ENCODE measurements around the gene SPI1.

Gene SPI1

GRCh38 chr11:47366020-47366490, 12.3 kb downstream of the SPI1 start:
- DNase-seq (ENCODE audit: low read depth) = no peak
- H3K4me3 ChIP-seq (replicated peaks; ENCODE audit: low read depth, low read length) = no peak overlapping the region
- no peak for TF ChIP-seq CTCF (IDR thresholded peaks at IDR 0.05; ENCODE audit: low read length, missing control alignments)

GRCh38 chr11:47361419-47361818, 16.9 kb downstream of the SPI1 start:
- no peak overlapping the region for H3K4me3 ChIP-seq (replicated peaks; ENCODE audit: low read depth, low read length)
- DNase-seq (ENCODE audit: low read depth) = no peak
- no peak for TF ChIP-seq CTCF (IDR thresholded peaks at IDR 0.05; ENCODE audit: low read length, missing control alignments)

GRCh38 chr11:47360341-47360740, 18.0 kb downstream of the SPI1 start:
- DNase-seq (ENCODE audit: low read depth) = no peak
- TF ChIP-seq CTCF (IDR thresholded peaks at IDR 0.05; ENCODE audit: low read length, missing control alignments) = no peak
- H3K4me3 ChIP-seq (replicated peaks; ENCODE audit: low read depth, low read length) = no peak overlapping the region

- no peak overlapping the region for H3K4me3 ChIP-seq (replicated peaks; ENCODE audit: low read depth, low read length)
- no peak for DNase-seq (ENCODE audit: low read depth)
- no peak for TF ChIP-seq CTCF (IDR thresholded peaks at IDR 0.05; ENCODE audit: low read length, missing control alignments)
These were observed 18.8 kb downstream of the SPI1 start for GRCh38 chr11:47359586-47359985.

- DNase-seq (ENCODE audit: low read depth) = no peak
- H3K4me3 ChIP-seq (replicated peaks; ENCODE audit: low read depth, low read length) = no peak overlapping the region
- no peak for TF ChIP-seq CTCF (IDR thresholded peaks at IDR 0.05; ENCODE audit: low read length, missing control alignments)
These were observed 19.2 kb downstream of the SPI1 start for GRCh38 chr11:47359162-47359561.

- no peak overlapping the region for H3K4me3 ChIP-seq (replicated peaks; ENCODE audit: low read depth, low read length)
- TF ChIP-seq CTCF (IDR thresholded peaks at IDR 0.05; ENCODE audit: low read length, missing control alignments) = no peak
- no peak for DNase-seq (ENCODE audit: low read depth)
These were observed 19.7 kb downstream of the SPI1 start for GRCh38 chr11:47358731-47359051.

- H3K4me3 ChIP-seq (replicated peaks; ENCODE audit: low read depth, low read length) = no peak overlapping the region
- no peak for DNase-seq (ENCODE audit: low read depth)
- TF ChIP-seq CTCF (IDR thresholded peaks at IDR 0.05; ENCODE audit: low read length, missing control alignments) = no peak
These were observed 20.2 kb downstream of the SPI1 start for GRCh38 chr11:47357985-47358730.

Measured in fibroblast of pulmonary artery (primary cell).